PC-3 (cell line): ENCODE data around the gene VPS35L.

ENCODE experiments used
- EZH2phosphoT487 ChIP-seq: fragments of 300-600 bp; sonication (generic); IDR thresholded peaks from 2 replicates; pipeline ENCODE4 v1.6.1; 2018; ENCODE audit warnings: mild to moderate bottlenecking, antibody characterized with exemption, low read length, borderline replicate concordance
- TF ChIP-seq, protein P1 (sequence below): fragments of 300-600 bp; sonication (generic); conservative IDR thresholded peaks from 2 replicates; pipeline ENCODE4 v1.5.1; 2017; ENCODE audit warnings: antibody characterized with exemption, low read depth, mild to moderate bottlenecking, low read length

DNA sequence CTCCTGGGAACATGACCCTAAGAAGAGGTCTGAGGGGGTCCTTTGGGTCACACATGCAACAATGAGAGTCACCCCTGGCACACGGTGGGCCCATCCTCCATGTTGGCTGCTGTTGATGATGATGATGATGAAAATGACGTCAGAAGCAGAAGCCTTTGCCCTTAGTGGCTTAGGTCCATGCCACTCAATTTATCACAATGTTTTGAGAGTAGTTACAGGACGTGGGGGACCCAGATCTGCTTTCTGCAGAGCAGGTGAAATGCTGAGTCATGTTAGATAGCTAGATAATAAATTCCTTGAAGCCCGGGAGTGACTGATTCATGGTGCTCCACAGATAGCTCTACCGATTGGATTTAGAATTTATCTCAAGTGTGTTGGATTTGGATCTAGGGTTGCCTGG is 53.9 kb downstream of the VPS35L start:
- TF ChIP-seq, protein P1, sequence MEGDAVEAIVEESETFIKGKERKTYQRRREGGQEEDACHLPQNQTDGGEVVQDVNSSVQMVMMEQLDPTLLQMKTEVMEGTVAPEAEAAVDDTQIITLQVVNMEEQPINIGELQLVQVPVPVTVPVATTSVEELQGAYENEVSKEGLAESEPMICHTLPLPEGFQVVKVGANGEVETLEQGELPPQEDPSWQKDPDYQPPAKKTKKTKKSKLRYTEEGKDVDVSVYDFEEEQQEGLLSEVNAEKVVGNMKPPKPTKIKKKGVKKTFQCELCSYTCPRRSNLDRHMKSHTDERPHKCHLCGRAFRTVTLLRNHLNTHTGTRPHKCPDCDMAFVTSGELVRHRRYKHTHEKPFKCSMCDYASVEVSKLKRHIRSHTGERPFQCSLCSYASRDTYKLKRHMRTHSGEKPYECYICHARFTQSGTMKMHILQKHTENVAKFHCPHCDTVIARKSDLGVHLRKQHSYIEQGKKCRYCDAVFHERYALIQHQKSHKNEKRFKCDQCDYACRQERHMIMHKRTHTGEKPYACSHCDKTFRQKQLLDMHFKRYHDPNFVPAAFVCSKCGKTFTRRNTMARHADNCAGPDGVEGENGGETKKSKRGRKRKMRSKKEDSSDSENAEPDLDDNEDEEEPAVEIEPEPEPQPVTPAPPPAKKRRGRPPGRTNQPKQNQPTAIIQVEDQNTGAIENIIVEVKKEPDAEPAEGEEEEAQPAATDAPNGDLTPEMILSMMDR = no peak
- no peak for TF ChIP-seq EZH2phosphoT487
